ENCODE data around the gene LRRC4C. TPM values are rescaled to one million over a fixed set of nuclear protein-coding genes. Genes with fewer than 3 reads are reported as not detected.

Gene LRRC4C
- total RNA-seq, 6 donors from 2014 or later, result 0.37 to 1.2 (median 1.0) TPM; not detected in 2

DNA sequence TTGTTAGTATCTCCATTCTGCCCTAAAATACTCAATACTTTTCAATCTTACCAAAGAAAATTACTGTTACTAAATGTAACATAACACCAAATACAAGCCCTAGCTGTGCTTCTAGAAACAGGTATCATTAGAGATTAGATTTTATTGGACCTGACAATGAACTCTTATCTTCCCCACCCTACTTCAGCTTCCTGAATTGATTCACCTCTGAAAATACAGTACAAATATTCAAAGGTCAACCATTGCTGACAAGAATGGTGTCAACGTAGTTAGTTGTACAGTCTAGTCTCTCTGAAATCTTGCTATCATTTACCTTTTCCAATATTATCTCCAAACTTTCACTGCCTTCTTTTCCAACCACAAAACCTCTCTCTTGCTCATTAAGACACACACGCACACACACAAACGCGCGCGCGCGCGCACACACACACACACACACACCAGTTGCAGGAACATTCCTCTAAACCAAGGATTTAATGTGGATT lies 22.4 kb downstream of the LRRC4C start:
- no peak for ATAC-seq (ENCODE audit: low FRiP score in 2 of 2)
- Histone ChIP-seq H3K4me1 (no peaks in the 10 kb centered on the region), H3K4me3 (no peak overlapping the region), H3K27ac (no peak overlapping the region), H3K9me3 (no peaks in the 10 kb centered on the region), H3K27me3 (no peaks in the 10 kb centered on the region), H3K36me3 (no peaks in the 10 kb centered on the region)
- WGBS, 2 donors, result 60 to 97% methylated on average over 9 of the region's 9 CpGs
- peak in 1 of 2 donors; percentile 16 for DNase-seq
- TF ChIP-seq EP300 (IDR thresholded peaks at IDR 0.05) (no peak), POLR2A (IDR thresholded peaks at IDR 0.05) (no peak), POLR2AphosphoS5 (IDR thresholded peaks at IDR 0.05) (no peak)
- TF ChIP-seq, protein P1, sequence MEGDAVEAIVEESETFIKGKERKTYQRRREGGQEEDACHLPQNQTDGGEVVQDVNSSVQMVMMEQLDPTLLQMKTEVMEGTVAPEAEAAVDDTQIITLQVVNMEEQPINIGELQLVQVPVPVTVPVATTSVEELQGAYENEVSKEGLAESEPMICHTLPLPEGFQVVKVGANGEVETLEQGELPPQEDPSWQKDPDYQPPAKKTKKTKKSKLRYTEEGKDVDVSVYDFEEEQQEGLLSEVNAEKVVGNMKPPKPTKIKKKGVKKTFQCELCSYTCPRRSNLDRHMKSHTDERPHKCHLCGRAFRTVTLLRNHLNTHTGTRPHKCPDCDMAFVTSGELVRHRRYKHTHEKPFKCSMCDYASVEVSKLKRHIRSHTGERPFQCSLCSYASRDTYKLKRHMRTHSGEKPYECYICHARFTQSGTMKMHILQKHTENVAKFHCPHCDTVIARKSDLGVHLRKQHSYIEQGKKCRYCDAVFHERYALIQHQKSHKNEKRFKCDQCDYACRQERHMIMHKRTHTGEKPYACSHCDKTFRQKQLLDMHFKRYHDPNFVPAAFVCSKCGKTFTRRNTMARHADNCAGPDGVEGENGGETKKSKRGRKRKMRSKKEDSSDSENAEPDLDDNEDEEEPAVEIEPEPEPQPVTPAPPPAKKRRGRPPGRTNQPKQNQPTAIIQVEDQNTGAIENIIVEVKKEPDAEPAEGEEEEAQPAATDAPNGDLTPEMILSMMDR (IDR thresholded peaks at IDR 0.05), result no peak

DNA sequence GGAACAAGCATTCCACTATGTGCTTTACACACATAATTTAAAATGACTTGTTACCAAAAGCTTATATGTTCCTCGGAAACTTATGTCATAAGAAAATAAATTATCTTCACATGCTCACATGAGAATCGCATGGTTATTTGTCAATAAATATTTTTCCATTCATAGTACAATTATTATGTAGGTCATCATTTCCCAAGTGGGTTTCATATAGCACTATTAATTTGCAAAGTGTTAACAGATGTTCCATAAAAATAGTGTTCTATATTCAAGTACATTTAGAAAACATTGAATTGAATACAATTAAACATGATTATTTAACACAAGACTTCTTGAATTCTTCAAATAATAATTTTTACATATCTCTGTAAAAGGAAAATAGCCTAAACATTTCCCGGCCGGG lies 23.9 kb downstream of the LRRC4C start:
- WGBS, 2 donors, result 82 to 90% methylated on average over 4 of the region's 4 CpGs
- DNase-seq, result no peak
- no peak for ATAC-seq (ENCODE audit: low FRiP score in 2 of 2)
- no peaks in the 10 kb centered on the region for H3K27me3 ChIP-seq
- H3K4me3 ChIP-seq, result no peak overlapping the region
- H3K27ac ChIP-seq, result no peak overlapping the region
- no peaks in the 10 kb centered on the region for H3K36me3 ChIP-seq
- no peaks in the 10 kb centered on the region for H3K9me3 ChIP-seq
- H3K4me1 ChIP-seq, result no peaks in the 10 kb centered on the region
- no peak for TF ChIP-seq POLR2A (IDR thresholded peaks at IDR 0.05)
- no peak for TF ChIP-seq EP300 (IDR thresholded peaks at IDR 0.05)
- TF ChIP-seq POLR2AphosphoS5 (IDR thresholded peaks at IDR 0.05), result no peak
- TF ChIP-seq, protein P1 (IDR thresholded peaks at IDR 0.05), result no peak

DNA sequence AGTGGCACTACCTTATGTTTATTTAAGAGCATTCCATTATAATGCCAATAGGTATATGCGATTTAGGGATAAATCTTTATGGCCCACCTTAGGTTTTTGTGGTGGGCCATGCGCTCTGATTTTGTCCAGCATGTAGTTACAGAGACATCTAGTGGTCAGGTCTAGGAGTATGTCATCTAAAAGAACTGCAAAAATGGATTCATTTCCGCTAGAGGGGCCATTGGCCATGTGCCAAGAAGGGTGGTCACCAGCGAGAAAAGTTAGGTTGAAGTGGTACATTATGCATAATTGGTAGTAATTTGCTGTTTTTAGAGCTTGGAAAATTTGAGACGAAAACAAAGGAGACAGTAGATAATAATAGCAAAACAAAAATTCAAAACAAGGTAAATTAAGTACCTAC lies 27.7 kb downstream of the LRRC4C start:
- Histone ChIP-seq H3K36me3 (no peaks in the 10 kb centered on the region), H3K4me1 (no peaks in the 10 kb centered on the region), H3K4me3 (no peak overlapping the region), H3K27me3 (no peaks in the 10 kb centered on the region), H3K9me3 (no peaks in the 10 kb centered on the region), H3K27ac (no peak overlapping the region)
- no peak for TF ChIP-seq POLR2AphosphoS5 (IDR thresholded peaks at IDR 0.05)
- TF ChIP-seq, protein P1 (IDR thresholded peaks at IDR 0.05), result peak in 1 of 6 experiments; percentile 16
- no peak for ATAC-seq (ENCODE audit: low FRiP score in 2 of 2)
- 56 to 67% methylated on average over 5 of the region's 5 CpGs for WGBS, 2 donors
- no peak for DNase-seq

DNA sequence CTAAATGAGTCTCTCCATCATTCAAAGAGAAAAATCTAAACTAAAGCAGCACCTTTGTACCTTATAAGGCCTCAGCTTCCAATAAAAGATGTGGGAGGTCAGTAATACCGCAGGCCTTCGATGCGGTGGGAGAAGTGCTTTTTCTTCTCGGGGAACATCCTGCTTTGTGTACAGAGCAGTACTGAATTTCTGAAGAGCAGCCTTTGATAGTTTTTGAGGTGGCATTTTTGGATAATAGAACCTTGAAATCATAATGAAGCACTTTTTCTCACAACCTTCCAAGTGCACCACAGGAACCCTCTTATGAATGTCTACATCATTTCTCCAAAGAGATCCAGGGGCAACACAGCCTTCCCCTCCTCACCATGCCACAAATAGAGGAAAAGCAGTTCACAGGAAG lies 39.6 kb downstream of the LRRC4C start:
- Histone ChIP-seq H3K4me1 (no peaks in the 10 kb centered on the region), H3K4me3 (no peak overlapping the region), H3K27me3 (no peaks in the 10 kb centered on the region), H3K36me3 (no peaks in the 10 kb centered on the region), H3K27ac (no peak overlapping the region), H3K9me3 (no peaks in the 10 kb centered on the region)
- 87 to 89% methylated on average over 4 of the region's 4 CpGs for WGBS, 2 donors
- TF ChIP-seq, protein P1 (IDR thresholded peaks at IDR 0.05), result no peak
- no peak for TF ChIP-seq POLR2A (IDR thresholded peaks at IDR 0.05)
- TF ChIP-seq POLR2AphosphoS5 (IDR thresholded peaks at IDR 0.05), result no peak
- no peak for TF ChIP-seq EP300 (IDR thresholded peaks at IDR 0.05)
- DNase-seq (no peak), ATAC-seq (ENCODE audit: low FRiP score in 2 of 2) (no peak)

DNA sequence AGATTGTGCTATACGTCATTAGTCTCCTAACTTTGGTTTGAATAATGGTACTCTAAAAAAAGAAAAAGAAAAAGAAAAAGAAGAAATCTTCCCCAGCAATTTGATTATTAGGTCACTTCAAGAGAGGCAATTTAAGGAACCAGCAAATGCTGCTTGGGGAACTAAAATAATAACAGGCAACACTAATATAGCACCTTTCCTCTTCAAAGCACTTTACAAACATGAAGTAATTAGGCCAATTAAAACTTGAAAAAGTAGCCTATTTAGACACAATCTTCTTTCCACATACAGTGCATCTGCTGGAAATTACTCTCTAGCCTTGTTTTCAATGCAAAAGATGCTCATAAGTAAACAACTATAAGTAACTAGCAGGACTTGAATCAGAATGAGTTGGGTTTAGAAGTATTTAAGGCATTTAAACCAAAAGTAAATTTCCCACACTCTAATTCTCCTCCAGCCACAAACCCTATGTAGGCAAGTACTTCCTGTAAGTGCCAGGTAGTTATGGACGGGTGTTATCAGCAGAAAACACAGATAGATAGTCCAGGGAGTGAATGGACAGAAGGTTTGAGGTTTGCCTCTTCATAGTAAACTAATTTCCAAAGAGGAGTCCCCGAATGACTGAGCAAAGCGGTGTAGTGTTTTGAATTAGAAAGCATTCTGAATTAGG lies 44.5 kb downstream of the LRRC4C start:
- no peaks in the 10 kb centered on the region for H3K9me3 ChIP-seq

More for the DNA sequence above, 44.5 kb downstream of the LRRC4C start:
- Histone ChIP-seq H3K4me3 (no peak overlapping the region), H3K27me3 (no peaks in the 10 kb centered on the region), H3K27ac (no peak overlapping the region), H3K4me1 (no peaks in the 10 kb centered on the region), H3K36me3 (no peaks in the 10 kb centered on the region)
- WGBS, 2 donors, result 67 to 74% methylated on average over 4 of the region's 4 CpGs
- no peak for ATAC-seq (ENCODE audit: low FRiP score in 2 of 2)
- TF ChIP-seq, protein P1 (IDR thresholded peaks at IDR 0.05), result no peak
- TF ChIP-seq POLR2AphosphoS5 (IDR thresholded peaks at IDR 0.05) (no peak), EP300 (IDR thresholded peaks at IDR 0.05) (no peak), POLR2A (IDR thresholded peaks at IDR 0.05) (no peak)
- no peak for DNase-seq
